COLO829 (cell line): ENCODE results near the gene SOX6.

ENCODE experiments used
- DNase-seq: peaks from one replicate; pipeline ENCODE4 v3.0.0; 2012; ENCODE audit warnings: low spot score

SOX6 gene

DNA sequence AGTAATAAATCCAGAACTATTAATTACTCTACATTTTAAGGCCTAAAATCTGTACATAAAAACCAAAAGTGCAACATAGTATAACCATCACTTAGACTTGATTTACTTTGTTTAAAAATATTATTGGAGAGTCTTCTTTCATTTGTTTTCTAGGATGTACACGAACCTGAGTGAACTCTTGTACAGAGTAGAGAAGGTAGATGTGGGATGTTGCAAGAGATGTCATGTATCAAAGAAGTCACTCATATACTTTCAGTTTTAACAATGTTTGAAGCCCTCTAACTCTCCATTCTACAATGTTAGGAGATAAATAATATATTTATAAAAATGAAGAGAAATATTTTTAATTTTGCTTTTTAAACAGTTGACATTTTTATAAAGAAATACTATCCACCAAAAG lies 38.6 kb downstream of the SOX6 start:
- DNase-seq = no peak

DNA sequence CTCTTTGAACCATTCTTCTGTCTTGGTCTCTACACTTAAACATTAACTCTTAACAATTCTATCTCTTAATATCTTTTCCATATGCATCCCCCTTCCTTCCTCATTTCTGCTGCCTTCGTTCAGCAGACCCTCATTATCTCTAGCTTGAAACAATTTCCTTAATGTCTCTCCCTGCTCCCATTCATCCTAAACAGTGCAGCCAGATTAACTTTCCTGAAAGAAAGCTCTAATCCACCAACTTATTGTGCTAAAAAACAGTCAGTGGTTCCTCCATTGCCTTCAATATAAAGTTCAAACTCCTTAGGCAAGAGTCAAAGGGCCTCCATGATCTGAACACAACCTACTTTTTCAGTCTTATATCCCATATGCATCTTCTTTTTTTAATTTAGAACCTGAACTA lies 42.5 kb downstream of the SOX6 start:
- no peak for DNase-seq

DNA sequence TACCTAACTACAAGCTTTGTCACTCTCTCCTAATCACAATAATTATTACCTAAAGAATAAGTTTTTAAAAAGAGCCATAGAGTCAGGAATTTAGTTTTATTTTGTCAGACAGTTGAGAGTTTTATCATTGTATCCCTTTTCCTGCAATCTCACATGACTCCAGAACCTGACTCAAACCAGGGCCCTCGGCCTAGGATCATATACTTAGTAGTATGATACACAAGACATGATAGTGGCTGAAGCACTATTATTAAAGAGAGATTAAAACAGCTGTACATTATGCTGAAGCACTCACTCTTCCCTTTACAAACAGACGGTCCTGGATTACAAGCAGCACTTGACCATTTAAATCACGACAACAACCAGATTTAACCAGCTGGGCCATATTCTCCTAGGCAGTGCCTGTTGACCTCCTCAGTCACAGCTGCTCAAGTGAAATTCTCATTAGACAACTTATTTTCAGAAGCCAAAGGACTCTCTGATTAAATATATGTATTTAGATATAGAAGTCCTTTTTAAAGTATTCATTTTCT lies 44.0 kb downstream of the SOX6 start:
- no peak for DNase-seq

DNA sequence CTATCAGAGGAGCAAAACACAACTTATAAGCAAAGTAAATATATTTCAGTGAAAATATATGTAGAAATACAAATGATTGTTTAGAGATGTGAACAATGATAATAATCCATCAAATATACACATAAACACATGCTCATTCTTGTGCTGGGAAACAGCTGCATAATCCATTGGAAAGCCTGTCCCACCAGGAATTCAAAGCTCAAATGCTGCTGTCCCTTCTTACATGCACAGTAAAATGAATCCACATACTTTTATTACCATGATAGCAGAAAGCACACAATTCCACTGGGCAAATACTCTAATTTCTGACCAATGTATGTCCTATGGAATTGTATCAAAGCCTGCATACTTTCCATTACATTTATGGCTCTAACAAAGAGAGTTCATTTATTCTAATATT lies 44.5 kb downstream of the SOX6 start:
- DNase-seq = no peak

DNA sequence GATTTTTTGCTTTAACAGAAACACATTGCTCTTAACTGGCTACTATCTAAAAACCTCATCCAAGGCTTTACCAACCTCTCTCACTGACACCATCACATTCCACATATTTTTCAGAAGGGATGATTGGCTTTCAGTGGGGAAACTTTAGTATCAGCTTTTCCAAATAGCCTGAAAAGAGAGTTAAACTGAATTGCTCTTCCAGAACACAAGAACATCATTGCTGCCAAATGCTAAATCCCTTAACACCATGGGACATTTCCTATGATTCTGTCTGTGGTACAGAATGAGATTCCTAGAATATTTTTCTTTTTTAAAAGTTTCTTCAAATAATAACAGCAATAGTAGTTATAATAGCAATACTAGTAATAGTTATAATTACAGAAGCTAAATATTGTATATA lies 45.4 kb downstream of the SOX6 start:
- DNase-seq = no peak

DNA sequence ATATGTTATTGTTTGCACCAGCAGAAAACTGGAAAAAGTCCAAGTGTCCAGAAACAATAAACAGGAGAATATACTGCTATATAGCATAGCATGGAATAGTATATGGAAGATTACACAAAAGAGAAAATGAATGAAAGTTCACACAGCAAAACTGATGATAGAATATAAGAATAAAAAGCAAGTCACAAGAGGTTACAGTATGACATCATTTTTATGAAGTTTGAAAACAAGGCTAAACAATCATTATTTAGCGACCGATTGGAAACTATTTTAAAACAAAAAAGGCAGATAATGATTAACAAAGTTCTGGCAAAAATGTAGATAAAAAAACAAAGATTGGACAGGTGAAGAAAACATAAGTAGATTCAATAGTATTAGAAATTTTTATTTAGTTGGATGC lies 47.1 kb downstream of the SOX6 start:
- no peak for DNase-seq

DNA sequence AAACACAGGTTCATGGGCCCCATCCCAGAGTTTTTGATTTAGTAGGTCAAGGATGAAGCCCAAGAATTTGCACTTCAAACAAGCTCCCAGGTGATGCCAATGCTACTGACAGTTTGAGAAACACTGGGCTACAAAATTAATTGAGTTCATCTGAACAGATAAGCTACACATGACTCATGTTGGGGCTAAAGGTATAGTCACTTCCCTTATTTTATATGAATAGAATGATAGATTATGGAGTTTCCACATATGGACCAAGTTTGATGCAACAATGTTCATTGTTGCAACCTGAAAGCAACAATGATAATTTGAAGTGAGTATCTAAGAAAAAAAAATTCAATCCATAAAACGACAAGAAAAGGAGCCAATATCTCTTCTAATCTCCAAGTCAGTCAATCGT lies 54.9 kb downstream of the SOX6 start:
- no peak for DNase-seq

DNA sequence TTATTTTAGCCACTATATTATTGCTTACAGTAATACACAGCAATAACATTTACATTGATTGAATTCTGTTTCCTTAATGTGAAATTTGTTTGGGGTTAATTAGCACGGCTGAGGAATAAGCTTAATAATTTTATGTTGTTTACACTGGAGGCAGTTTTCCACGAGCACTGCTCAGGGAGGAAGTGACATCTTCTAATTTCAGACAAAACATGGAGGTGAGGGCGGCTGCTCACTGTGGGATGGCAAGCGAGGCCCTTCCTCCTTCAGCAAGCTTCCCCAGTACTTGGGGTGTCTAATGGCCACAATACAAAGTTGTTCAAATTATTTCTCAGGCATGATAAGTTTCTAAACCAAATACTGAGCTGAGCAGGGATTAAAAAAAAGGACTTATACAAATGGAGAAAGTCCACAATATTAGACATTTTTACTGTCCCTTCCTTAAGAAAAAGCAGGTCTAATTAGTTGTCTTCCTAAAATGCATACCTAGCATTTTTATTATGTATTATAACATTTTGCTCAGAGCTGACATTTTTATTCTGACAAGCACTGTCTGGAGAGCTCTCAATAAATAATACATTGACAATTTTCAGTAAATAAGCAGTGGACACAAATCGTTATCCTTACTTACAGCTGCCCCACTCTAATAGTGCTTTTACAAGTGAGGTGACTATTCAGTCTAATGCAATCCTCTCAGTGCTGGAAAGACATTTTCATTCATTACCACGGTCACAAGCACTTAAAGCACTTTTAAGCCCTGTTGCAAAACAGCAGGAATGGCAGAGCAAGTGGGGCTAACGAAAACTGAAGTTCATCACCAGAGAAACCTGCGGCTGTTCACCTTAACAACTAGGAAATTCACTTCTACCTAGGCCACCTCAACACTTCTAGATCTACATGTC lies 56.2 kb downstream of the SOX6 start:
- DNase-seq = no peak

DNA sequence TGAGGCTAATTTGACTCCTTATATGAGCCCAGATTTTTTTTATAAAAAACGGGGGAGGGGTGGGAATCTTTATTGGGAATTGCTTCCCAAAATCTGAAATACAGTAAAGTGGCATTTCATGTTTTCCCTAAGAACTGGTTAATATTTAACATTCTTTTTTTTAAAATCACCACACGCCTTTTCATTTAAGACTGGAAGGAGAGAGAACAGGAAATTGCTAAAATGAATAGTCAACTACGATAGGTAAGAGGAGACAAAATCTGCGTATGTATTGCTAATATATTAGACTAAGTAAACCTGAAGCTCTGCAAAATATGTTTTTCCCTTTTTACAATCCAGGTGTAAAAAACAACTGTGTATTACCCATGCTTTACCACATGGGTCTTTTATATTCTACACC lies 57.0 kb downstream of the SOX6 start:
- no peak for DNase-seq

DNA sequence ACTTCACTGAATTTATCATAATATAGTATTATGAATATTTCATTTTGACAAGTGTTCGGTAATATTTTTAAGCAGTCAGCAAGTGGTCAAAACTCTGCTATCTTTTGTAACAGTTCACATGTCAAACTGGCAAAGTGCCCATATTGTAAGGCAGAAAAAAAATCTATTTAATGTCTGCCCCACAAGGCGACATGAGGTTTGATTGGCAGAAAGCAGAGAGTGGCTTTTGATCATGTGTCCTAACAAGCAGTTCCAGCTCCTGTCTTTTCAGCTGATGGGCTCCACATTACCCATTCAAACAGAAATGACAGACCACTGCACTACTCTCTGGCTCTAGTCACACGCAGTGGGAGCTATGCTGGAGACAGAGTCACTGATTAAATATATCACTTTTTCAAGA lies 59.0 kb downstream of the SOX6 start:
- DNase-seq = no peak

DNA sequence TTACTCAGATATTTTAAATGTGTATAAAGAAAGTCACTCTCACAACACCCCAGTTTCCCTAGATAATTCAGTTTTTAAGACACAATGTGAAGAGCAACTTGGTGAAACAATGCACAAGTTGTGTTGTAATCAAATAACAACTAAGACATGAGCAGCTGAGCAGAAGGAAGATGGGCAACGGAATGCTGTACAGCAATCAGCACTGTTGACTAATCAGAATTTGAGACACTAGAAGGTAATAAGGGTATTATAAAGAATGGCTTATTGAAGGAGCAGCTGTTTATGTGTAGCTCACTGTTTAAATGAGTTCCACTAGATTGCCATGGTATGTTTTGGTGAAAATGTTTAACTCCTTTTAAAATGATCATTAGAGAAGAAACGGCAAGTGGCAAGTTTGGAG lies 60.1 kb downstream of the SOX6 start:
- DNase-seq = peak; percentile 35

DNA sequence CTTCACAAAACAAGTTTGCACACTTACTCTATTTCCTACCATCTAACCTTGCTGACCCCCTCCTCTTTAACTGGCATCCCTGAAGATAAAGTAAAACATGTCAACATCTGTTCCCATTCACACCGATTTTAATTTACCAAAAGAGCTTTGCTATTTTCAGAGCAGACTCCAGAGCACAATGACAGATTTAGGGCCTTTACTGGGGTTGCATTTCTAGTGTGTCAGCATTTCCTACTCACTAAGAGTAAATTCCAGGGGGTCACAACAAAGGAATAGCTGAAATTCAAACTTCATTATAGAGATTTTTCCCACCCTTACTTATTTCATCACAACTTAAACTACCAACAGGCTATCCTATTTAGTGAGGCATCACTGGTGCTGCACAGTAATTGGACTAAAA lies 60.8 kb downstream of the SOX6 start:
- no peak for DNase-seq

DNA sequence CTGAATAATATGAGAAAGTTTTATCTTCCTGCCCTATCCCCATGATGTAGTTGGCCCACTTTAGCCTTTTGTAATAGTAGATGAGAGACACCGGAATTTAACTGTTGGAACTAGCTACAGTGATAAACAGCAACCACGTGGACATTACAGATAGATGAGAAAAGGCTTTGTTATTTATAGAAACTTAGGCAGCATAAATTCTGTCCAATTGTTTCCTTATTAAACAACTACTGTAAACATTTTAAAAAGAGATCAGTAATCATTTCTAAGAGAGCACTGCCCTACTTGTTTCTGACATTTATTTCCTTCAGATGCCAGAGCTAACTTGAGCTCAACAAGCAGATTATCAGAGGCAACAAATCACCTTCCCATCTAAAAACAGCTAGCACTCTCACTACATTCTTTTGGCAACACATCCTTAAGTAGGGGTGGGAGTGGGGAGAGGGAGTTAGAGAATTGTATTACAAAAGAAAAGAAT lies 63.1 kb downstream of the SOX6 start:
- DNase-seq = no peak

DNA sequence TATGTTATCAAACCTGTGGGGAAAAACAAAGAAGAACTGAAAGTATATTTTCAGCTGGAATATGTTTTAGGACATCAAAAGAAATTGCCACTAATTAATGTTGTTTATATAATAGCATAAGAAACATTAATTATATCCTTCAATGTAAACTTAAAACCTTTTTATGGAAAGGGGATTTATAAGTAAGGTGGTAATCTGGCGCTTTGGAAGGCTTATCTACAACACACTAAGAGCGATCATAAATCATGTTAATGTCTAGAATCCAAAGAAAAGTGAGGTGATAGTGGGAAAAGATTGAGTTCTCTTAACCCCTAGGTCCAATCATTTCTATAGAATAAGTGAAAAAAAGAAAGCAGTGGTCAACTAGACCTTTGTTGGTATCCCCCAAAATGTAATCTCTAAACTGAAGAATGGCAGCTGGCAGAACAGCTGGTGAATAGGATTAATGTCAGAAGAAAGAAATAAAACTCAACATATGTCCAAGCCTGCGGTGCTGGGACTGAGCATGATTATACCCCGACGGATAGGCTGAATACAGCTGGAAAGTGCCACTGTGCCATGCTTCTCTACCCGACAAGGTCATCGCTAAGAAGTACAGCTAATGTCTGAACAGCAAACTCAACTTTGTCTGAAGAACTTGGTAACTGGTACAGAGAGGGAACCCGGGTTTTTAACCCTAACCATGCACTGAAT lies 64.0 kb downstream of the SOX6 start:
- DNase-seq = no peak

DNA sequence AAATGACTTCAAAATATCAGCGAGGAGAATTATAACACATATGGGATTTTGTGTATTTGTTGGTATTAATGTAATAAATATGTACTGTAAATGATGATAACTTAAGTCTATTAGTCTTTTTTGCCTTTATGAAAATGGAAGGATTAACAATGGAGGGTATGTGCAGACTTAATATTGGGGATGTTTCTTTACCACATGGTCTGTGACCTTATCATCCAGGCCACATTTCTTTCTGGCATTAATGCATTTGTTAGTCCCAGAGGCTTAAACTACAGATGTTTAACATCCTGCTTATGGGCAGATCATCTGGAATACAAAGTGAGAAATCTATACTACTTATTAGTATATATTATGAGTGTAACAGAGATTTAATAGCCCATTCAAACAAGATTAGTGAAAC lies 64.6 kb downstream of the SOX6 start:
- DNase-seq = no peak

DNA sequence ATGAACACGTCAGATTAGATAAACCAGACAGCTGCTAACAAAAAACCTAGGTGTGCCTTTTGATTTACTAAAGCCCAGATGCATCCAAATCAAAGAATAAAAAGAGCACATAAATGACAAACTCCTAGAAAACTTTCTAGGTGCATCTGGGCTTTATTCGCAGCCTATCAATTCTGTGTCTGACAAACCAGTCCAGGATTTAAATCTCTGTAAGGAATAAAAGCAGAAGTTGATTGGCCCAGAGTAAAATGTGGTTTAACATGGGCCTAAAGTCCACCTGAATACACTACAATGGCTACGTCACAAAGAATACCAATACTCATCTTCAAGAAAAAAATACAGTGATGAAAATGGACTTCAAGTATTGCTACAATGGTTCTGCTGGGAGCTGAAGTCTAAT lies 66.8 kb downstream of the SOX6 start:
- DNase-seq = no peak

DNA sequence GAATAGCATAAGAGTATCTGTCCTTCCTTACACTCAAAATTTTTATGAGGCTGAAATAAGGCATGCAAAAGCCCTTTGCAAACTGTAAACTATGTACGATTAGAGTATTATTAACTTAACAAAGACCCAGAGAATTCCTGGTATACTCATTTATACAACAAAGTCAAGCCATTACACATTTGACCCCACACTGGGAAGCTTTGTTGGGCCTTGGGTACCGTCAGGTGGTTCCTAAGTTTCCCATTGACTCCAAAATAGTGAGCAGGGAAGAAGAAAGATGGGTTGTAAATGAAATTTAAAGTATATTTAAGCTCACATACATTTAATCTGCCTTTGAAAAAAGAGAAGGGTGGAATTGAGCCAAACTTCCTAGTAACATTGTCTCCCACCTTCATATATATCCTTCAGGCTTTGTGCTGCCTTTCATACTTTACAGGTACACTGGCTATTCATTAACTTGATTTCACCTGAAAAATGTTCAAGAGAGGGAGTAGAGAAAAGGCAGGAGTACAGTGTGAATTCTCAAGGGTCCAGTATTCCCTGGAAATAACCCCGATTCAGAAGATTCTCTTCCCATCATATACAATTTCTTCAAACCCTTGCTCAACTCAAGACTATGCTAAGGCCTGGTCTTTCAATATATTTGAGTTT lies 68.6 kb downstream of the SOX6 start:
- DNase-seq = no peak

DNA sequence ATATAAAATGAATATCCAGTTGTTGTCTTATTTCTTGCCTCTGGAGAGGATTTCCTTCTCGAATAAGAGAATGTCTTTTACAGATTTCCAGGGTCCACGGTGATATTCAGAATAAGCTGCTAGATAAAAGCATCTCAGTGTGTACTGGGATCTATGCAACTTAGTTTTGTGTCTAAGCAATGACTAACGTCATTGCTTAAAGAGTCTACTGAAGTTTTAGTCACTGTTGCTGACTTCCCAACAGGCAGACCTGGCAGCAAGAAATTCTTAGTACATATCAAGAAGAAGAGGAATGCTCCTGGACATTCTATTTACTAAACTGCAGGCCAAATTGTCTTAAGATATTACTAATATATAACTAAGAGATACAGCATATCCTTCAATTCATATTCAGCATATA lies 70.3 kb downstream of the SOX6 start:
- no peak for DNase-seq

DNA sequence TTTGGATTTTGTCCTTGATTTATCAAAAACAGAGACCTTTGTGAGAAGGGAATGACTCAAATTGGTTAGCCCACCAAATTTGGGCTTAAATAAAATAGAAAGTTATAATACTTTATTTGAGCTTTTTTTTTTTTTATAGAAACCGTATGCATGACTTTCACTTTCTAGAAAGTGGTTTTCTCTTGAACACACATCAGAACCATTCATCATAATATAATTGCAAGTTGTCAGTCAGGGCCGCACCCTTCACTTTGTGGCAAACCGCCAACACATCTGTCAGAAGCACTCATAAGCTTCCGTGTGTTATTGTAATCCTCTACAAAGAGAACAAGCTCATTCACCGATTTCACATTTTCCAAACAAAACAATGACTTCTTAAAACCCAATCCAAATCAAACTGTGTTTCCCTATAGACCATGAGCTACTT lies 76.1 kb downstream of the SOX6 start:
- DNase-seq = no peak

DNA sequence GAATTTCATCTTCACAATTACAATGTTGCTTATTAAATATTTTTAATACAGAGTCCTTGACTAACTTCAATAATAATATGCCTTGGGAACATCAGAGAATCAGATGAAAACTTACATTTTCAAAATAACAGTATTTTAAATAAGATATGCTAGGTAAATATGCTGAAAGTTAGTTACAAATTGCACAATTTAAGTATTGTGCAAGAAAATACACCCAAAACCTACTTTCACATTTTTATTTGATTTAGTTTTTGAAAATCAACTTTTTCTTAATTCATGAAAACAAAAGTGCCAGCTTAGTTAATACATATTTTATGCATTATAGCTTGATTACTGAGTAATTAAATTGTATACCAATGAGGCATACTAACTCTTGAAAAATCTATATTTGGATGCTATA lies 76.8 kb downstream of the SOX6 start:
- no peak for DNase-seq

DNA sequence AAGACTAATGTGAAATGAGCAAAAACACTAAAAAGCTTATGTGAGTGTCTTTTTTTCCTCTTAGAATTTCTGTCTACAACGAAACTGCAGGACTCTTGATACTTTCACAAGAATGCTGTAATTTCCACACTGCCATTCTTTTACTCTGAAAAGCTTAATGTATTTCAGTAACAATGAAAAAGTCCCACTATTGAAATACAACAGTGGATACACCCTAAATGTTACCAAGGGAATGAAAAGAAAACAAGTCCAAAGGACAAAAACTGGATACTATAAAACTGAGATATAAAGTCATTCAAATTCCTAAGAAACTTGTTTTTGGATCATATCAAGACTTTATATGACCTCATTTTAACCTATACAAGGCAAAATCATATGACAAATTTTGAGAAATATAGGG lies 77.4 kb downstream of the SOX6 start:
- DNase-seq = no peak

DNA sequence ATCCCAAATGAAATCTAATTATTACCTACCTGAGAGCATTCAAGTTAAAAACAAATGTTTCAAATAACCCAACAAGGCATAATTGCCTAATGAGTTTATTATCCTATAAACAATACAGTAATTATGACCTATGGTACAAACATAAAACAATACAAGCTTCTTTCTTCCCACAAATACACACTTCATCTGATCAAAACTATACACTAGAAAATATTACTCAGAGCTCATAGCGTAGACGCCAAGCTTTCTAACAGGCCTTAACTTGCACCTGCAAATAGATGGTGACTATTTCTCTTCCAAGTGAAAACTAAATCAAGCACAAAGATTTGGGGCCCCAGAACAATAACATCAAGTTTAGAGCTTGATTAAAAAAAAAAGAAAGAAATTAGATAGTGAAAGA lies 78.1 kb downstream of the SOX6 start:
- DNase-seq = no peak

DNA sequence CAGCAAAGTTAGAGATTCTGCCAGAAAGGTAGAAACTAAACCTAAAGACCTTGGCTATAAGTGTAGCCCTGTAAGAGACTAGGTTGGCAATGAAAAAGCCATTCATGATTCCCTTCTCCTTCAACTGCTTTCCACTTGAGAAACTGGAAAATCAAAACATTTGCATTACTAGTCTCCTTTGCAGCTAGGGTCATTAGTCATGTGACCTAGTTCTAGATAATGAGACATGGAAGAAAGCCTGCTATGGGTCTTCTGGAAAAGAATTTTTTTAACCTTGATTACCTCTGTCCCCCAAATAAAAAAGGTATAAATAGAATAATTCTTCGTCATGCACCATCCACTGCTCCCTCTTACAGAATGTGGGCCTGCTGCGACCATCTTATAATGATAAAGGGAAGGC lies 80.1 kb downstream of the SOX6 start:
- no peak for DNase-seq
